GM23248 (cell line): ENCODE measurements around the gene C7orf57. TPM values are rescaled to one million over a fixed set of nuclear protein-coding genes. Genes with fewer than 3 reads are reported as not detected.

ENCODE experiments used
- DNase-seq: peaks from one replicate; pipeline ENCODE4 v3.0.0-alpha.2; 2015
- H2AFZ ChIP-seq: fragments of 200-600 bp; sonication (generic); 2 replicates; pipeline ENCODE4 v1.6.1; 2016; ENCODE audit warnings: antibody characterized with exemption
- H3F3A ChIP-seq: fragments of 200-600 bp; sonication (generic); 2 replicates; pipeline ENCODE4 v1.6.1; 2016; ENCODE audit warnings: mild to moderate bottlenecking, antibody characterized with exemption, mixed run types; ENCODE audit not compliant: insufficient read depth
- H3K27ac ChIP-seq: fragments of 200-600 bp; sonication (generic); 2 replicates; pipeline ENCODE4 v1.5.1; 2016; ENCODE audit warnings: mild to moderate bottlenecking
- H3K27me3 ChIP-seq: fragments of 200-600 bp; sonication (generic); replicated peaks from 2 replicates; pipeline ENCODE4 v1.6.1; 2016; ENCODE audit warnings: mild to moderate bottlenecking; ENCODE audit not compliant: insufficient read depth
- H3K36me3 ChIP-seq: fragments of 200-600 bp; sonication (generic); 2 replicates; pipeline ENCODE4 v1.6.1; 2016; ENCODE audit warnings: low read depth, mild to moderate bottlenecking
- H3K4me1 ChIP-seq: fragments of 200-600 bp; sonication (generic); 2 replicates; pipeline ENCODE4 v1.6.1; 2016; ENCODE audit warnings: mild to moderate bottlenecking; ENCODE audit not compliant: insufficient read depth
- H3K4me2 ChIP-seq: fragments of 200-600 bp; sonication (generic); one replicate; pipeline ENCODE4 v1.6.1; 2016; ENCODE audit warnings: mild to moderate bottlenecking; ENCODE audit not compliant: unreplicated experiment
- H3K4me3 ChIP-seq: fragments of 200-600 bp; sonication (generic); 2 replicates; pipeline ENCODE4 v1.5.1; 2016; ENCODE audit warnings: mild to moderate bottlenecking
- H3K79me2 ChIP-seq: fragments of 200-600 bp; sonication (generic); 2 replicates; pipeline ENCODE4 v1.6.1; 2016; ENCODE audit warnings: mild to moderate bottlenecking; ENCODE audit not compliant: insufficient read depth
- H3K9ac ChIP-seq: fragments of 200-600 bp; sonication (generic); 2 replicates; pipeline ENCODE4 v1.6.1; 2016; ENCODE audit warnings: mild to moderate bottlenecking
- H3K9me2 ChIP-seq: fragments of 200-600 bp; sonication (generic); 2 replicates; pipeline ENCODE4 v1.6.1; 2016; ENCODE audit warnings: mixed run types, mild to moderate bottlenecking, moderate library complexity; ENCODE audit not compliant: insufficient read depth
- H3K9me3 ChIP-seq: fragments of 200-600 bp; sonication (generic); one replicate; pipeline ENCODE4 v1.6.1; 2017; ENCODE audit warnings: low read depth
- H4K20me1 ChIP-seq: fragments of 200-600 bp; sonication (generic); 2 replicates; pipeline ENCODE4 v1.6.0; 2016; ENCODE audit not compliant: insufficient read depth
- EZH2 ChIP-seq: fragments of 200-600 bp; sonication (generic); IDR thresholded peaks from 2 replicates; pipeline ENCODE4 v1.6.1; 2018; ENCODE audit warnings: antibody characterized with exemption, mild to moderate bottlenecking; ENCODE audit not compliant: insufficient read depth, poor library complexity, severe bottlenecking
- EZH2phosphoT487 ChIP-seq: fragments of 200-600 bp; sonication (generic); IDR thresholded peaks from 2 replicates; pipeline ENCODE4 v1.6.1; 2018; ENCODE audit warnings: antibody characterized with exemption, moderate library complexity, mild to moderate bottlenecking, low read depth; ENCODE audit not compliant: insufficient read depth
- WGBS, 2 experiments: methylation state at CpG; one replicate each; pipeline ENCODE4 v1.1.6; 2015 to 2017; ENCODE audit warnings: low lambda C conversion rate in 2 of 2, low coverage in 1 of 2; ENCODE audit errors: missing lambda C conversion rate in 2 of 2; 5-methylcytosine and 5-hydroxymethylcytosine counted together
- in situ Hi-C: fragments of 300-500 bp; cut with MboI; formaldehyde crosslinking; loops from 2 replicates; pipeline ENCODE4 v1.15.0; 2020
- polyA plus RNA-seq: library from polyadenylated mRNA; unstranded; fragments of >200 nt; fragmentation: Nextera tagmentation; extraction: Ambion mirVana; gene quantifications from 2 replicates; pipeline ENCODE4 v1.2.1, GENCODE V29; 2016
- total RNA-seq: library from RNA; depleted of rRNA; stranded (reverse); fragments of >200 nt; shearing (Covaris generic); gene quantifications from 2 replicates; pipeline ENCODE4 v1.2.3, GENCODE V29; 2014

The C7orf57 gene
- total and polyA plus RNA-seq, 2 experiments from 2014 or later, result not detected

DNA sequence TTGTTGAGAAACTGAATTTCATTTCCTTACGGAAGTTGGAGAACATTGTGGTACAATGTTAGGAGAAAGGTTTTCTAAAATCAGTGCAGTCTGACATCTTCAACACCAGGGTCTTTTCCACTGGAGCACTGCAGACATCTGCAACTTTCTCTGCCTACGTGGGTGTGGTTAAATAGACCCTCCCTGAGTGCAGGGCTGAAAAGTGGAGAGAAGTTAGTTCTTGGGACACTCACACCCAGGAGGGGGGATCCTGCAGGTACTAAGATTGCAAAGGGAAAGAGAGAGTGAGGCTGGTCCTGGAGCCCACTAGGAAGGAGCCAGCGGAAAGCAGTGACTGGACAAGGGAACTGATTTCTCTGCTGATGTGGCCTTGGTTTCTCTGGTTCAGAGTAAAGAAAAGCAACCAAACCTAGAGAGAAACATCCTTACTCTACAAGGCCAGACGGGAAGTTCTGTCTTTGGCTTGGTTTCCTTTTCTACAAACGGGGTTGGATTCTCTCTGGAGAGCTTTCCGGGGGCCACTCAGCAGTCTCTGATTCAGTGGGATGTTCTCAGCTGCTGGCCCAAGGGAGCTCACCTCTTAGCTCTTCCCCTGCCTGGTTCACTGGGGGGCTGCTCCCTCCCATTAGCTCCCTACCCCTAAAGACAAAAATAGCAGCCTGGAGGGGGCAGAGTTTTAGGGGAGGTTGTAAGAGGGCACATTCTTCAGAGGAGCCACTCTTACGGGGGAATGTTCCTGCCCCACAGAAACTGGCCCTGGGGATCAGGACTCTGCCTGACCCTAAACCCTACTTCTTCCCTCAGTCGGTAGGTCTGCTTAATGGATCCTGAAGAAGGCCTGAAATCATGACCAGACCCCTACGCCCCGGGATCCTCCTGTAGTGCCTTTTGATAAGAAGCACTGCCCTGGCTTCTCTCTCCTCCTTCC, 56.4 kb downstream of the C7orf57 start:
- no peak overlapping the region for H3K27ac ChIP-seq
- 85 to 87% methylated on average over 10 of the region's 10 CpGs for WGBS, 2 experiments
- H3F3A ChIP-seq, result peaks cover 46% of the 10 kb centered on the region
- no peak for DNase-seq
- H4K20me1 ChIP-seq, result no peaks in the 10 kb centered on the region
- H3K36me3 ChIP-seq, result peaks cover 25% of the 10 kb centered on the region
- in situ Hi-C loops, result loop anchor here (10.0 kb wide), 1 partner anchor 107 kb away; no protein-coding TSS in a partner anchor
- H3K9me2 ChIP-seq, result no peaks in the 10 kb centered on the region
- no peak overlapping the region for H2AFZ ChIP-seq
- no peak overlapping the region for H3K4me3 ChIP-seq
- H3K9me3 ChIP-seq, result no peaks in the 10 kb centered on the region
- TF ChIP-seq EZH2phosphoT487 (no peak), EZH2 (no peak)
- peaks cover 3% of the 10 kb centered on the region; the same call in 1 of the 2 replicates for H3K79me2 ChIP-seq
- no peak overlapping the region for H3K9ac ChIP-seq
- H3K4me2 ChIP-seq, result no peak overlapping the region
- H3K4me1 ChIP-seq, result peaks cover 43% of the 10 kb centered on the region
- H3K27me3 ChIP-seq, result no peaks in the 10 kb centered on the region

- TF ChIP-seq EZH2, result no peak
- TF ChIP-seq EZH2phosphoT487, result no peak
- Histone ChIP-seq H4K20me1 (no peaks in the 10 kb centered on the region), H3K9me3 (no peaks in the 10 kb centered on the region), H3K4me2 (peak overlapping the region; percentile 63), H3K36me3 (peaks cover 41% of the 10 kb centered on the region), H3K4me3 (no peak overlapping the region), H3F3A (peaks cover 38% of the 10 kb centered on the region), H3K4me1 (peaks cover 43% of the 10 kb centered on the region), H3K9me2 (no peaks in the 10 kb centered on the region), H3K27me3 (no peaks in the 10 kb centered on the region), H3K9ac (no peak overlapping the region), H3K79me2 (peaks cover 14% of the 10 kb centered on the region; the same call in 1 of the 2 replicates), H3K27ac (peak overlapping the region; percentile 44), H2AFZ (no peak overlapping the region)
- peak; percentile 82 for DNase-seq
- WGBS, 2 experiments, result 51 to 54% methylated on average over 3 of the region's 3 CpGs
- in situ Hi-C loops, result loop anchor here (10.0 kb wide), 1 partner anchor 110 kb away; no protein-coding TSS in a partner anchor
Measured at GRCh38 chr7:48094861-48095293, 59.5 kb downstream of the C7orf57 start.

DNA sequence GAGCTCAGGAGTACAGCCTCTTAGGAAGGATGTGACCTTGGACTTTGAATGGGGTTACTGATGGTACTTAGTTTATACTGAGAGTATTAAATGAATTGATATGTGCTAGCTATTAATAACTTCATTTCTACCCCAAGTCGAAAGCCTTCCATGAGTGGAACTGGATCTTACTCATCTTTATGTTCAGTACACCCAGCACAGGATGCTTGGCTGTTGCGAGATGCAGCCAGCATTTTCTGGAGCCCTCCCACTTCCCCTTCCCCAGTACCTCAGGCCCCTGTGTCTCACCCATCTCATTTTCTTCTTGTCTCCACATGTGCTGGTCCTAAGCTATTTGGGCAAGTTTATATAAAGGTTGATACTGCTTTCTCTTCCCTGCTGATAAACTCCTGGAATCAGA, 60.9 kb downstream of the C7orf57 start:
- no peak for DNase-seq
- Histone ChIP-seq H3K27ac (no peak overlapping the region), H4K20me1 (no peaks in the 10 kb centered on the region), H3K4me1 (peaks cover 43% of the 10 kb centered on the region), H3K4me3 (no peak overlapping the region), H3K9ac (no peak overlapping the region), H3K9me3 (no peaks in the 10 kb centered on the region), H3K36me3 (peaks cover 32% of the 10 kb centered on the region), H3K9me2 (no peaks in the 10 kb centered on the region), H3F3A (peaks cover 29% of the 10 kb centered on the region), H3K79me2 (peaks cover 11% of the 10 kb centered on the region; the same call in 1 of the 2 replicates), H3K4me2 (no peak overlapping the region), H3K27me3 (no peaks in the 10 kb centered on the region), H2AFZ (no peak overlapping the region)
- in situ Hi-C loops, result loop anchor here (10.0 kb wide), 1 partner anchor 111 kb away; no protein-coding TSS in a partner anchor
- 98% methylated on average over 2 of the region's 2 CpGs for WGBS, 2 experiments
- TF ChIP-seq EZH2phosphoT487, result no peak
- no peak for TF ChIP-seq EZH2

DNA sequence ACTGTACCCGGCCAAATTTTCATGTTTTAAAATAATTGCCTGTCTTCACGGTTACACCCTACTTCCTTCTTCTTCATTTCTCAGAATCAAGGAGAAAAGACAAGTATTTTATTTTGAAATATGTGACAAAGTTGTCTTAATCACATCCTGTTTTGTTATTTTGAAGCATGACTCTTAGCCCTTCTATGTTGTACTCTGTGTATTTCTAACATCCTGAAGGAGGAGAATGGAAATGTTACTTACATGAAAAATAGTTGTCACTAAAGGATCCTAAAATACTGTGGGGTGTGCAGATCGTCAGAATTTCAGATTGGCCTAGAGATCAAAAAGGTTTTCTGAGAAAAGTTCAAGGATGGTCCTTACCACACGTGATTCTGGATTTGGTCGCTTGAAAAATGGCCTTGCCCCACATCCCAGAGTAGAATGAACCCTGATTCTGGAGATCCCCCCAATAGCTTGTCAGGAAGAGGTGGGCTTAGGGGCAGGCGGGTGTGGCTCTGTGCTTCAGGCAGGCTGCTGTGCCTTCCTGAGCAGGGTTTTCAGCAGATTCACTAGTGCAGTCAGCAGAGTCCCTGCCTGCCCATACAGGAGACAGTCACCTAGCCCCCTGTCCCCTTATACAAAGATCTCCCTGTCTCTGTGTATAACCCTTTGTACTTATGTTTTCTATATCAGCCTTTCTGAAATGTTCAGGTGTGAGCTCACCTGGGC, 62.3 kb downstream of the C7orf57 start:
- H3K4me1 ChIP-seq, result peaks cover 43% of the 10 kb centered on the region
- H3K9me2 ChIP-seq, result no peaks in the 10 kb centered on the region
- H3K9me3 ChIP-seq, result no peaks in the 10 kb centered on the region
- H3K4me2 ChIP-seq, result peak overlapping the region; percentile 41
- peak; percentile 54 for DNase-seq
- H3K27ac ChIP-seq, result peak overlapping the region; percentile 54
- TF ChIP-seq EZH2phosphoT487 (no peak), EZH2 (no peak)
- H4K20me1 ChIP-seq, result no peaks in the 10 kb centered on the region
- peak overlapping the region; percentile 8; the same call in 1 of the 2 replicates for H3K4me3 ChIP-seq
- no peaks in the 10 kb centered on the region for H3K27me3 ChIP-seq
- peaks cover 11% of the 10 kb centered on the region; the same call in 1 of the 2 replicates for H3K79me2 ChIP-seq
- WGBS, 2 experiments, result 40 to 49% methylated on average over 6 of the region's 6 CpGs
- 0 out of 2 replicates have a peak overlapping the region, but pooled peaks have one; percentile 10 for H2AFZ ChIP-seq
- H3F3A ChIP-seq, result peaks cover 27% of the 10 kb centered on the region
- H3K9ac ChIP-seq, result no peak overlapping the region
- H3K36me3 ChIP-seq, result peaks cover 39% of the 10 kb centered on the region
- in situ Hi-C loops, result loop anchor here (10.0 kb wide), 1 partner anchor 113 kb away; no protein-coding TSS in a partner anchor
